ENCODE measurements around the gene ROBO1. TPM values are rescaled to one million over a fixed set of nuclear protein-coding genes. Genes with fewer than 3 reads are reported as not detected.

The ROBO1 gene
- total and polyA plus RNA-seq, 2 of the 8 experiments (the other 6 are each of a cell fraction or from before 2014, with no cell fraction given): 51.4 to 91.0 TPM

DNA sequence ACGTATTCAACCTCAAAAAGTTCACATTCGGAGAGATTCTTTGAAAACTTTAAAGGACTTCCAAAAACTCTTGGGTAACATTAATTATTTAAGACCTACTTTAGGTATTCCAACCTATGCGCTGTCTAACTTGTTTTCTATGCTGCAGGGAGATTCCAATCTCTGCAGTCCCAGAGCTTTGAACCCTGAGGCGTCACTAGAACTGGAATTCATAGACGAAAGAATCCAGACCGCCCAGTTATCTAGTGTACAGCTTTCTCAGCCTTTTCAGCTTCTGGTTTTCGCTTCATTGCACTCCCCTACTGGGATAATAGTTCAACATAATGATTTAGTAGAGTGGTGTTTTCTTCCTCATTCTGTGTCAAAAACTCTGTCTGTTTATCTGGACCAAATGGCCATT lies 711.3 kb downstream of the ROBO1 start (continued):
- TF ChIP-seq SIRT6 (IDR thresholded peaks at IDR 0.05; ENCODE audit: low read length) (no peak), YY1 (IDR thresholded peaks at IDR 0.05; ENCODE audit: low read depth, low read length) (no peak)
